ENCODE data around the gene GFY.
A peak's percentile ranks its signal among the peaks of the same experiment; 100 is the strongest.
"Not testable (repeated sequence)": the region's sequence is repeated elsewhere in the genome, so short reads cannot be mapped to it uniquely, and the experiment has no call there.

GFY gene

GRCh38 chr19:49470615-49470978 is 45.4 kb downstream of the GFY start:
- no peak for DNase-seq

GRCh38 chr19:49472936-49473335 is 47.7 kb downstream of the GFY start:
- DNase-seq, result no peak

GRCh38 chr19:49473501-49473867 is 48.3 kb downstream of the GFY start:
- DNase-seq, result not testable (repeated sequence)

GRCh38 chr19:49473868-49474541 is 48.8 kb downstream of the GFY start, which contains the start of gene FLT3LG:
TSS of gene FLT3LG (plus strand) at chr19:49474215. CDS start at chr19:49474640, 425 bp downstream.
- DNase-seq, result peak; percentile 25 to 47

- no peak for DNase-seq
Measured at GRCh38 chr19:49474542-49474924, 49.3 kb downstream of the GFY start.

- no peak for DNase-seq
Measured at GRCh38 chr19:49475191-49475917, 50.2 kb downstream of the GFY start.

GRCh38 chr19:49475995-49476880 is 51.0 kb downstream of the GFY start:
- no peak for DNase-seq
